Psoas muscle (tissue), 8 donors: ENCODE results near the gene MGAT5B. TPM values are rescaled to one million over a fixed set of nuclear protein-coding genes. Genes with fewer than 3 reads are reported as not detected.

ENCODE experiments used
- ATAC-seq, 4 donors: fragments of 200-7000 bp; cut with Tn5 transposase; one replicate each; pipeline ENCODE4 v1.9.1; 2020; ENCODE audit warnings: moderate library complexity in 3 of 4, mild to moderate bottlenecking in 2 of 4
- DNase-seq, 2 donors: peaks; one replicate each; pipeline ENCODE4 v3.0.0-alpha.2; 2020
- H3K27ac ChIP-seq: fragments of 200-600 bp; one replicate; pipeline ENCODE4 v1.8.0; 2022
- H3K27me3 ChIP-seq, 3 donors: fragments of 200-600 bp in 1 of 3; one replicate each; pipeline versions ENCODE4 v1.6.1 to v1.8.0; 2013 to 2022; ENCODE audit warnings: low read length in 2 of 3, mild to moderate bottlenecking in 2 of 3, moderate library complexity in 1 of 3; ENCODE audit not compliant: insufficient read depth in 3 of 3
- H3K36me3 ChIP-seq, 2 donors: fragments of 200-600 bp in 1 of 2; one replicate each; pipeline versions ENCODE4 v1.6.1 to v1.8.0; 2013 to 2022; ENCODE audit warnings: low read depth in 1 of 2, mild to moderate bottlenecking in 1 of 2, moderate library complexity in 1 of 2; ENCODE audit not compliant: insufficient read depth in 1 of 2
- H3K4me1 ChIP-seq: fragments of 200-600 bp; one replicate; pipeline ENCODE4 v1.8.0; 2022
- H3K4me3 ChIP-seq: fragments of 200-600 bp; one replicate; pipeline ENCODE4 v1.8.0; 2022; ENCODE audit warnings: mild to moderate bottlenecking
- H3K9me3 ChIP-seq: fragments of 200-600 bp; one replicate; pipeline ENCODE4 v1.8.0; 2022
- CTCF ChIP-seq: fragments of 200-600 bp; IDR thresholded peaks from one replicate; pipeline ENCODE4 v1.8.0; 2022; ENCODE audit warnings: antibody characterized with exemption
- WGBS, 3 donors: extraction: QIAGEN DNeasy Blood & Tissue Kit; methylation state at CpG; one replicate each; pipeline versions ENCODE4 v1.1.6 to v1.1.7; 2013; 5-methylcytosine and 5-hydroxymethylcytosine counted together
- intact Hi-C, 2 donors: fragments of 100-400 bp; cut with DNase I; formaldehyde crosslinking; loops; one replicate each; pipeline versions ENCODE4 v1.11.0 to v1.14.2; 2022
- polyA plus RNA-seq, 3 donors: library from polyadenylated mRNA; stranded (reverse); fragments of 200-250 nt; gene quantifications; one replicate each; pipeline ENCODE4 v1.2.3, GENCODE V29; 2013
- total RNA-seq, 4 donors: library from RNA; stranded (reverse); fragmentation: NEBNext Ultra II Directional in 2 of 4; extraction: Animal tissue kit (Norgen Biotek cat#: 25700) in 2 of 4; gene quantifications; one replicate each; pipeline versions ENCODE4 v1.2.1 to v1.2.4, GENCODE V29; 2021 to 2023
- donor health status: healthy with polysubstance abuse.
- donor health status: DM: no; HTN: no; CAD: no; lungs with moderate emphysema.
- donor health status: Bipolar disorder and iron deficiency.
- donor health status: healthy.
- donor health status: DM: yes; HTN: yes; CAD: no.
- donor health status: DM: no; HTN: no; CAD: no.
- donor health status: DM: no; HTN: no; CAD: no.
- donor health status: DM: yes; HTN: yes; CAD: no.

Gene MGAT5B
- total and polyA plus RNA-seq, 7 donors, result 0.03 to 0.34 (median 0.05) TPM; not detected in 3

- H3K9me3 ChIP-seq, result no peaks in the 10 kb centered on the region
- no peak for ATAC-seq
- 29 to 37% (median 32%) methylated on average over 2 of the region's 2 CpGs for WGBS, 3 donors
- peaks cover 0 to 9% (median 0%) of the 10 kb centered on the region in 3 donors for H3K27me3 ChIP-seq
- DNase-seq, result no peak
- TF ChIP-seq CTCF, result no peak
- no peak overlapping the region for H3K27ac ChIP-seq
- H3K36me3 ChIP-seq, result no peaks in the 10 kb centered on the region
- peaks cover 6% of the 10 kb centered on the region for H3K4me1 ChIP-seq
- intact Hi-C loops, result no loop called here
- no peak overlapping the region for H3K4me3 ChIP-seq
Observed at GRCh38 chr17:76953946-76954345, 85.7 kb downstream of the MGAT5B start.

GRCh38 chr17:76955191-76955590 is 87.0 kb downstream of the MGAT5B start:
- Histone ChIP-seq H3K4me3 (no peak overlapping the region), H3K36me3 (no peaks in the 10 kb centered on the region), H3K27ac (no peak overlapping the region), H3K9me3 (no peaks in the 10 kb centered on the region), H3K27me3 (peaks cover 0 to 7% (median 0%) of the 10 kb centered on the region in 3 donors), H3K4me1 (peaks cover 6% of the 10 kb centered on the region)
- DNase-seq, result no peak
- ATAC-seq, result no peak
- WGBS, 3 donors, result 80 to 82% (median 82%) methylated on average over 6 of the region's 6 CpGs
- no peak for TF ChIP-seq CTCF
- intact Hi-C loops, result no loop called here

GRCh38 chr17:76956846-76957540 is 88.8 kb downstream of the MGAT5B start:
- no peak for TF ChIP-seq CTCF
- peaks cover 6% of the 10 kb centered on the region for H3K4me1 ChIP-seq
- H3K36me3 ChIP-seq, result no peaks in the 10 kb centered on the region
- no peak overlapping the region for H3K27ac ChIP-seq
- WGBS, 3 donors, result 87 to 90% (median 88%) methylated on average over 17 of the region's 17 CpGs
- H3K9me3 ChIP-seq, result no peaks in the 10 kb centered on the region
- H3K27me3 ChIP-seq, result peaks cover 0 to 7% (median 0%) of the 10 kb centered on the region in 3 donors
- no peak for ATAC-seq
- DNase-seq, result no peak
- no peak overlapping the region for H3K4me3 ChIP-seq
- intact Hi-C loops, result no loop called here

- Histone ChIP-seq H3K27me3 (peaks cover 0 to 7% (median 0%) of the 10 kb centered on the region in 3 donors), H3K4me3 (no peak overlapping the region), H3K4me1 (peaks cover 6% of the 10 kb centered on the region), H3K9me3 (no peaks in the 10 kb centered on the region), H3K36me3 (no peaks in the 10 kb centered on the region), H3K27ac (no peak overlapping the region)
- ATAC-seq, result peak in 3 of 4 donors; percentile 48 to 85 (median 85)
- TF ChIP-seq CTCF, result no peak
- intact Hi-C loops, result no loop called here
- no peak for DNase-seq
- WGBS, 3 donors, result 31 to 39% (median 38%) methylated on average over 28 of the region's 28 CpGs
Observed at GRCh38 chr17:76957678-76958464, 89.7 kb downstream of the MGAT5B start.
